ENCODE measurements around the gene LYPD8. TPM values are rescaled to one million over a fixed set of nuclear protein-coding genes. Genes with fewer than 3 reads are reported as not detected.

Gene LYPD8
- total and polyA plus RNA-seq, 9 of the 15 experiments (the other 6 are each of a cell fraction or from before 2014, with no cell fraction given), result 0.50 to 2.1 (median 1.3) TPM

GRCh38 chr1:248691567-248692155 is 63.9 kb downstream of the LYPD8 start (continued):
- TF ChIP-seq TFAP4 (CRISPR knock-in tag; IDR thresholded peaks at IDR 0.05; ENCODE audit: borderline replicate concordance) (peak; percentile 90), ZC3H11A (IDR thresholded peaks at IDR 0.05; ENCODE audit: low read depth, low read length) (no peak), FIP1L1 (IDR thresholded peaks at IDR 0.05; ENCODE audit: low read depth, low read length, poor library complexity, severe bottlenecking) (no peak), MEIS2 (IDR thresholded peaks at IDR 0.05; ENCODE audit: partially characterized antibody) (peak; percentile 60), ZNF263 (CRISPR knock-in tag; IDR thresholded peaks at IDR 0.05; ENCODE audit: borderline replicate concordance) (no peak; the same call in 1 of the 2 replicates), PYGO2 (tag; IDR thresholded peaks at IDR 0.05) (no peak), FOXP1 (CRISPR knock-in tag; IDR thresholded peaks at IDR 0.05) (peak; percentile 52; the same call in 1 of the 2 replicates), BCOR (IDR thresholded peaks at IDR 0.05) (no peak), CUX1 (CRISPR knock-in tag; IDR thresholded peaks at IDR 0.05) (no peak), U2AF1 (optimal IDR thresholded peaks at IDR 0.05; ENCODE audit: low read depth, low read length) (no peak), ZNF175 (CRISPR knock-in tag; IDR thresholded peaks at IDR 0.05; ENCODE audit: low read depth) (no peak), SOX6 (IDR thresholded peaks at IDR 0.05) (no peak), ZNF197 (CRISPR knock-in tag; IDR thresholded peaks at IDR 0.05; ENCODE audit: low read depth) (no peak), DDX20 (tag; IDR thresholded peaks at IDR 0.05; ENCODE audit: low read depth) (no peak), CSDE1 (IDR thresholded peaks at IDR 0.05) (no peak), NELFE (IDR thresholded peaks at IDR 0.05; ENCODE audit: insufficient read depth, insufficient read length) (no peak), ATF6 (CRISPR knock-in tag; IDR thresholded peaks at IDR 0.05) (peak; percentile 45; the same call in 1 of the 2 replicates), SETDB1 (IDR thresholded peaks at IDR 0.05; ENCODE audit: low read length) (no peak), SIRT6 (IDR thresholded peaks at IDR 0.05; ENCODE audit: low read depth, low read length) (no peak), CCAR2 (IDR thresholded peaks at IDR 0.05; ENCODE audit: low read depth, low read length) (no peak), ZNF324 (CRISPR knock-in tag; IDR thresholded peaks at IDR 0.05) (no peak), POLR2A (conservative IDR thresholded peaks at IDR 0.05) (no peak), ELF4 (CRISPR knock-in tag; IDR thresholded peaks at IDR 0.05) (no peak)

Measured in K562 (cell line).